Right lung (tissue), 5 donors: Measurements from ENCODE around the gene THSD4. TPM values are rescaled to one million over a fixed set of nuclear protein-coding genes. Genes with fewer than 3 reads are reported as not detected.
A peak's percentile ranks its signal among the peaks of the same experiment; 100 is the strongest.

ENCODE experiments used
- DNase-seq, 2 donors: peaks; one replicate each; pipeline ENCODE4 v3.0.0-alpha.2; 2013
- polyA plus RNA-seq, 5 donors: library from polyadenylated mRNA; unstranded; fragments of 120-200 nt; gene quantifications; one replicate each; pipeline versions ENCODE4 v1.2.1 to v1.2.3, GENCODE V29; 2013; ENCODE audit warnings: inconsistent platforms in 1 of 5, low replicate concordance in 1 of 5; ENCODE audit not compliant: insufficient read length in 5 of 5, insufficient read depth in 1 of 5

THSD4 gene
- polyA plus RNA-seq, 5 donors = 14.0 to 27.2 (median 17.1) TPM

DNA sequence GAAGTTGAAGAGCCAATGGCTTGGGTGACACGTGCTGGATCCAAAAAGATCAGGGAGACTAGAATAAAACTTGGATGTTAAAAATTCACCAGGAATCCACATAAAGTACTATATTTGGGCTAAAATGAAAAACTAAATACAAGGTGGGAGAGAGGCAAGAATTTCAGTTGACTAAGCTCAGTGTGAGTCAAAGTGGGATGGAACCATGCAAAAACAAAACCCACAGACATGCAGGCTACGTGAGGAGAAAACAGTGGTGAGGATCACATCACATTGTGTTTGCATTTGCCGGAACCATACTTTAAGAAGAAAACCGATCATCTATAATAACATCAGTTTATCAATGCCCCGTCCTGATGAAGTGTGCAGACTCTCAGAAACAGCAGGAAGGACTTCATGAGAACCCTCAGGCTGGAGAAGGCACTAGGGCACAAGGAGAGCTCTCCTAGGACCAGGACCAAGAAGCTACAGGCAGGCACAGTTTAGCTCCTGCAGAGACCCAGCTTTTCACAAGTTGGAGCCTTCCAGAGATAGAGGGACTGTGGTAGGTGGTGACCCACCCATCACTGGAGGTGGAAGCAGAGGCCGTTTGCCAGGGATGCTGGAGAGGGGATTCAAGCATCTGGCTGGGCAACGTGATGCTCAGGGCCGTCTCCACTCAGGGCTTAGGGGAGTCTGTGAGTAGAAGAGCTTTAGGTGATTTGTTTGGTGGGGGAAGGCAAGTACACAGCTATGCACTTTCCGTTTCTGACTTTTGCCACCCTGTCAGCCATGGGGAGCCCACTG, 666.1 kb downstream of the THSD4 start:
- no peak for DNase-seq

DNA sequence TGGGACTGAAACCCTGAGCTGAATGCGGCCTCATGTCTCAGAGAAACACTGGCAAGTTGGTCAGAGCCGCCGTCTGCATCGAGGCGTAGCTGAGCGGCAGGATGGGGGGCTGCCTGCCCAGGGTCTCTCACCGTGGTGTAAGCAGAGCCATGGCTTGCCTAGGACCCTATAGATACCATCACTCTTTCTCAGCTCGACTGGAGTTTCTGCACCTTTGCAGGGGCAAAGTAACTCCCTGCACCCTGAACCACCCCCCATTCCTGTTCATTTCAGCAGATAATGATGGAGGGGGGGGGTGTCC, 666.6 kb downstream of the THSD4 start:
- no peak for DNase-seq

DNA sequence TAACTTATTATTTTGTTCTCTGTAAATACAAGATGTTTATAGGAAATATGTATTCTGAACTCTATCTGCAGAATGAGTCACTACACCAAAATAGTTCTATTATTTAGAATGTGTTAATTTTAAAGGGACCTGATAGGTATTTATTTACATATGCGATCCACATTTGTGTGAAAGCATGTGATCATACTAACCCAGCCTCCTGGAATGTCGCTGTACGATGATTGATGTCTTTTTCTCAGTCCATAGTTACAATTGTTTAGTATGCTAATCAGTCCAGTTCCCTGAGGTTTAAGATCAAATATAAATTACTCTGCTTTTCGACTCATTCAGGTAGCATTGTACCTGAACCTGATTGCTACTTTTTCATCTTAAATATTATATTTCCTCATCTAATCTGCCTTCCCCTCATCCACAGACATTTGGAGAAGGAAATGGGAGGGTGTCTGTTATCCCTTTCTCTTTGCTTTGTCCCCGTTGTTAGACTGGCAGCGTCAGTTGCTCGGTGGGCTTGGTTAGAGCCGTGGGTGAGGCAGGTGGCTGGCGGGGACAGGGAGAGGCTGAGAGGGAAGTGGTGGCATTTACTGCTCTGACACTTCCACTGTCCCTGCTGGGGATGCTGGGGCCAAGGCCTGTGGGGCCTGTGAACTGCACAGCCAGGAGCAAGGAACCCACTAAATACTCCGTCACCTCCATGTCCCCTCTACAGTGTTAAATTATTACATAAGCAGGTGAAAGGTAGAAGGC, 667.3 kb downstream of the THSD4 start:
- no peak for DNase-seq

DNA sequence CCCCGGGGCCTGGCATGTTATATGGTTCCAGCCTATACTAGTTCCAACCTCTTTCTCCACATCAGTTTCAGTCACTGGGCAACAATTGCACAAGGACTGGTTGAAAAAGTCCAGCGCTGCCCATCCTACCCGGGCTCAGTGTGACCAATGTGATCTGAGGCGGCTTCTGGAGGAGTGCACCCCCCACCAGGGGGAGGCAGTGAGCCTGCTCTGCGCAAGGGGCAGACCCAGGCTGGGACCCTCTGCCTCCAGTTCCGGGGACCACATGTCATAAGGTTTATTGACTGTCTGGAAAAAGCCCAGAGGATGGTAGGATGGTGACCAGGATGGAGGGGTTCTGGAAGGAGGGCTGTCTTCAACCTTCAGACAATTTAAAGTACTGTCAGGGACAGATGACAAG, 669.4 kb downstream of the THSD4 start:
- DNase-seq = no peak

DNA sequence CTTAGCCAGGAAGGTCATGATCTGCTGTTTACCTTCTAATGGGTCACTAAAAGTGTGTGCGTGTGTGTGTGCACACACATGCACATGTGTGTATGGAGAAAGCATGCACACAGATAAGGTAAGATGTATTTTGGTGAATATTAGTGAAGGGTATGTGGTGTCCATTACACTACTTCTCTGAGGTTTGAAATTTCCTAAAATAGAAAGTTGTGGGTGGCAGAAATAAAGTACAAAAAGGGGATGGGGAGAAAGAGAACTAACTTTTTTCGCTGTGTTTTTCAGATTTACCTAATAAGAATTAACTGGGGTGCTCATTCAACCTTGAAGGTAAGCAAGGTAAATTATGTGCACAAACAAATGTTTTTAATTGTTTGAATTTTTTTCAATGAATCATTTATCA, 670.7 kb downstream of the THSD4 start:
- no peak for DNase-seq

DNA sequence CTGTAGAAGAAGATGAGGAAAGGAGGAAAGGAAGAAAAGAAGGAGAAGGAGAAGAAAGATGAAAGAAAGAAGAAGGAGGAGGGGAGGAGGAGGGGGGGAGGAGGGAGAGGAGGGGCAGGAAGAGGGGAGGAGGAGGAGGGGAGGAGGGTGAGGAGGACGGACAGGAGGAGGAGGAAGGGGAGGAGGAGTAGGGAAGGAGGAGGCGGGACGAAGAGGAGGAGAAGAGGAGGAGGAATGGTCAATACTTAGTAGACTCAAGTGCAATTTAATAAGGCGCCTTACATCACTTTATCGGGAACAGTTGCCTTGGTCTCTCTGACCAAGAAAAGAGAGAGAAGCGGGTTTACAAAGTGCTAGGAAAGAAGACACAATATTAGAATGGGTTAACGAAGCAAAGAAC, 671.4 kb downstream of the THSD4 start:
- no peak for DNase-seq

DNA sequence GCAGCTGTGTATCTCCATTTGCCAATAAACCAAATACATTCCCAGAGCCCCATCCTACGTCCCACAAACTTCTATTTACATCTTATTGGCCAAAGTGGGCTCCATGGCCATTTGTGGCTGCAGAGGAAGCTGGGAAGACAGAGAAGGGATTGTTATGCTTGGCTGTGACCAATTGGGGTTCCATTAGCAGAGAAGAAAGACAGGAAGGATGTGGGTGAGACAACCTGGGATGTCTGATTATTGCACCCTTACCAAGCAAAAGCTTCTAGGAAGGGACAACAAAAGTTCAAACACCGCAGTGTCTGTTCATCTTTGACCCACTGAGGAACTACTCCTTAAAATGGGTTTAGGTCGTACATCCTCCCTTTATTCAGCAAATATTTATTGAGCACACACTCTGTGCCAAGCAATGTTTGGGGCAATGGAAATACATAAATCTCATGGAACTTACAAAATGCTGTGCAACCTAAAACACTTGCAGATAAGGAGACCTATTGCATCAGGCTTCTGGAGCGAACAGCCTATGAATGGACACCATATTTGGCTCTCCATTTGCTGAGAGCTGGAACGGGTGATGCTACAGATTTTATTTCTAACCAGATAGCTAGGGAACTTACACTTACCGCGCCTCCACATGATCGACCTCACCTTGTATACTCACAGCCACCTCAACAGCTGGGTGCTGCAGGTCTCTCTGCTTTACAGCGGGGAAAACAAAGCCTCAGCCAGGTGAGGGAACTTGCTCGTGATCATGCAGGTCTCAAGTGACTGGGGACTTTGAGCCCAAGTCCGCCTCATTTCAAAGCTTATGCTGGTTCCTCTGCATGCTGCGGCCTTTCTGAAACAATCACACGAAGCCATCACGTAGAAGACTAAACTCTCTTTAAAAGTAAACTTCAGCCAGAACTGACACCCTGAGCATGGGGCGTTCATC, 673.6 kb downstream of the THSD4 start:
- DNase-seq = no peak

DNA sequence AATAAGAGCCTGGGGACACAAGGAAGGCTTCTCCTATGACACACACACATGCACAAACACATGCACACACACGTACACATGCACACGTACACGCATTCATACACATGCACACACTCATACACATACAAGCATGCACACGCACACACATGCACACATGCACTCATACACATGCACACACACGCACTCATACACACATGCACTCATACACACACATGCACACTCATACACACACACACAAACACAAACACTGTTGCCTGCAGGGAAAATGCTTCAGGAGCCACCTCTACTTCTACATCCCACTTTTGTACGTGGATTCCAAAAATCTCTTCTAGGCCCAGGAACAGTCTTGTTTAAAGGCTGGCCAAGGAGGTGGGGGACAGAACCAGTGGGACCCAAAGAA, 674.3 kb downstream of the THSD4 start:
- no peak for DNase-seq

DNA sequence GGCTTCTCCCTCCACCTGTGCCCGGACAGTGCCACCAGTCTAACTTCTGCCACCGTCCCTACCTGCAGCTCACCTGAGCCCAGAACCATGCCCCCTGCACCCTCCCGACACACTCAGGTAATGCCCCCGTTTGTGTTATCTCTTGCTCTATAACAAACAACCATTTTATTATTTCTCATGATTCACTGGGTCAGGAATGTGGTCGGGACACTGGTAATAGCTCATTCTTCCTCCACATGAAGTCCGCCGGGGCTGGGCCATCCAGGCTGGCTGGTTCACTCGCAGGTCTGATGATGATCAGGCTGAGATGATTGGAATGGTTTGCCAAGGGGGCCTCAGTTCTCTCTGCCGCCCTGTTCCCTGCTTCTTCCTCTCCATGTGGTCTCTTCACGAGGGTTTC, 674.8 kb downstream of the THSD4 start:
- DNase-seq = no peak

DNA sequence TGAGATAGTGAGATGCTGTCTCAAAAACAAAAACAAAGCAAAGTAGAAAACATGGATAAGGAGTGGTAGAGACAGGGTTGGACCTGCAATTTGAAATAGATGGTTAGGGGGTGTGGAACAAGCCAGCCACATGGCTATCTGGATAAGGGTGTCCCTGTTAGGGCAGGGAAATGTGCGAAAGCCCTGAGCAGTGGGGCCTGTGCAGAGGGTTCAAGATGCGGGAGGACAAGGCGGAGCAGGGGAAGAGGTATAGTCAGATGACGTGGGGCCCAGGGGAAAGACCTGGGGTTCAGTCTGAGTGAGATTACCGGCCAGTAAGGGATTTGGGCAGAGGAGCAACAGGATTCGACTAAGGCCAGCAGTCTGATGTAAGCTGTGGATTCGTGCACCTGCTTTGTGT, 676.7 kb downstream of the THSD4 start:
- no peak for DNase-seq

DNA sequence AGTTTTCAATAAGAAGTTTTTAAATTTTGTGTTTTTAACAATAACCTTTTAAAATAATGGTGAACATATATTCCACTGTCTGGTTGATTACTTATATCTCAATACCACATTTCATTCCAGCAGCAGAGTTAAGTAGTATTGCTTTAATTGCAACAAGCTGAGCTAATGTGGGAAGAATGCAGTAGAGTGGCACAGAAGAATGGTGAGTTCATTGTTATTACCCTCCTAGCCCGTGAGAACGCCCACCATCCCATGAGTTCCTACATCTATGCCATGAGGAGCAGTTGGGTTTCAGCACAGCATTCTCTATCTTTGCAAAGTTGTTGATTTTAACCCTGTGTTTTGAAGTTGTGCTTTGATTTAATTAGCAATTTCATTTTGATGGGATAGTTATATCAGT, 677.2 kb downstream of the THSD4 start:
- DNase-seq = no peak

DNA sequence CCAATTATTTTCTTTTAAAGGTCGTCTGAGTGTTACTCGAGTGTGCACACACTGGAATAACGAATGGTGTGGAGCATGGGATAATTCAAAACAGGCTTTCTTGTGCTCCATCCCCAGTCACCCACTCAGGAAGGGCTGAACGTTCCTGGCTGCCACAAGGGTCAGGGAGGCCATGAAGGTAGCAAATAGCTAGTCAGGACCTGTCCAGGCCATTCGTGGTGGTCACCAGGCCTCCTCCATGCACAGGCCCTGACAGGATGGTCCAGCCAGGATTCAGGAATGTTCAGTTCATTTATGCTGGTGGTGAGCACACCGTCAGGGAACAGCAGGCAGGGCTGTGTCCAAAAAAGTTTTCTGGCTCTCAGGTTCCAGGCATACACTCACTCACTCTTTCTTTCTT, 683.4 kb downstream of the THSD4 start:
- DNase-seq = no peak

DNA sequence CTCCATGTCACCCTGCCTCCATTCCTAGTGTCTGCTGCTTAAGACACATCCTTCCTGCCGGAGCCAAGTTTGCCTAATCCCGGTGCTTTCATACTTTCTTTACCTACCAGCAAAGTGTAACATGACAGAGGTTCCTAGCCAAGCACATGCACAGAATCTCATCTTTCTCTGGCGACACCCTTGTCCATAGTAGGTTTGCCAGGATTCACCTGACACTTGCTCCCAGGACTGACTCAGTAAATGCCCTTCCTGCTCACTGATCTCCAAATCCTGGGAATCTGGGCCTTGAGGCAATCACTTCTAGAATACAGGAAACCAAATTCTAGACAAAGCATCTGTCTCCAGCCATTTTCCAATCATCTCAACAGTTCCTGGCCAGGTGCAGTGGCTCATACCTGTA, 684.9 kb downstream of the THSD4 start:
- DNase-seq = no peak

DNA sequence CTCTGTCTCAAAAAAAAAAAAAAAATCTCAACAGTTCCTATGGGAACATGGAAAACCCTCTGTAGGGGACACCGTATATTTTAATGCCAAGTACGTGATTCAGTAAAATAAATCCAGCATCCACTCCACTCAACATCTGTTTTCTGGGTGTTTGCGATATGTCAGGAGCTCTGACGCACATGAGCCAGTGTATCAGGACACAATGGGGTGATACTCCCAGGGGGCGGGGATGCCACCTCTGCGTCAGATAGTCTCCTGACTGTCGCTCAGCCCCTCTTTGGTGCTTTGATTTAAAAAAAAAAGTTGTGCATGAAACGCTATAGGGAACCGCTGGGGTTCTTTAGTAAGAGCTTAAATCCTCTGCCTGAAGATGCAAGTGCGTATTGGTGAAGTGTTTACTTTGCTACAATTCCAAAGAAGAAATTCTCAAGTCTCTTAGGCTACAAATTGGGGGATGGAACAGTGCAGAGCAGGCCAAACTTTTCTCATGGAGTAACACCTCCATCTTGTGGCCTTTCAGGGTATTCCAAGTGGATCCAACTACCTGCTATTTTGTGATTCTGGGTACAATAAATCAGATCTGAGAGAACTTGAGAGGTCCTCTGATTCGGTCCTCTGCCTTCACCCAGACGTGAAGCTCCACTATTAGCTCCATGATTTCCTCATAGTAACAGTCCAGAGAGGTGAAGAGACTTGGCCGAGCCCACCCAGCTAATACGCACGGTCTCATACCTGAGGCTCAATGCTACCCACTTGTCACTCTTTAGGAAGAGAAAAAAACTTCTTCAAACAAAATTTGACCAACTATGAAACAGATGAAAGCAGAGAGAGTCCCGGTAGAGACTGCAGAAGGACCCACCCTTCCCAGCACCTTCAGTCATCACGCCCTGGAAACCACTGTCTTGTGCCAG, 685.8 kb downstream of the THSD4 start:
- peak; percentile 71 to 80 for DNase-seq

DNA sequence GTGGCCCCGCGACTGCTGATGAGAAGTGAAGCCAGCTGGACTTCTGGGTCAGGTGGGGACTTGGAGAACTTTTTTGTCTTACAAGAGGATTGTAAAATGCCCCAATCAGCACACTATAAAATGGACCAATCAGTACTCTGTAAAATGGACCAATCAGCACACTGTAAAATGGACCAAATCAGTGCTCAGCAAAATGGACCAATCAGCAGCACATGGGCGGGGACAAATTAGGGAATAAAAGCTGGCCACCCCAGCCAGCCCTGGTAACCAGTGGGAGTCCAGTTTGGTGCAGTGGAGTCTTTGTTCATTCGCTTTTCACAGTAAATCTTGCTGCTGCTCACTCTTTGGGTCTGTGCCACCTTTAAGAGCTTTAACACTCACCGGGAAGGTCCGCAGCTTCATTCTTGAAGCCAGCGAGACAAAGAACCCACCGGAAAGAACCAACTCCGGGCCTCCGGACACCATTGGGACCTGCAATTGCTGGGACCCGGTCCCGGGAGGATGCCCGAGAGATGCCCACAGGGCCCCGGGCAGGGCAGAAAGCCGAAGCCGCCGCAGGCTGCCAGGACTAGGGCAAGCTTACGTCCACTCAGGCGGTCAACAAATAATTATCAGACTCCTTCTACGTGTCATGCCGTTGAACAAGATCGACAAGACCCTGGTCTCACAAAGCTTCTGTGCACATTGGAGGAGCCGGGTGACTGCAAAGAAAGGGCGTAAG, 686.8 kb downstream of the THSD4 start:
- DNase-seq = no peak

DNA sequence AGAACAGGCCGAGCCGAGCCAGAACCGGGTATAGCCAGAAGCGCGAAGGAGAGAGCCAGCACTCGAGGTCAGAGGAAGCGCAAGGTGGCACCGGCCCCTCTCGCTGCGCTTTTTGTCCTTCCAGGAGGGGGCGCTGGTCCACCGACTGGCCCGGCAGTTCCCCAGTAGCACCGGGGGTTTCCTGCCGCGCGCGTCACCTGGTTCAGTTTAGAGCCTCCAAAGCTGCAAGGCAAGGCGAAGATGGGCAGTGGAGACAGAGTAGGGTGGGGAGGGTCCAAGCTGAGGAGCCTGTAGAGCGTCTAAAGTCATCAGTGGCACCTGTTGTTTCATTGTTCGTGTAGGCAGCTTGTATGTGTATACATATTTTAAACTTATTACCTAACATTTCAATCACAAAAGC, 687.5 kb downstream of the THSD4 start:
- no peak for DNase-seq

DNA sequence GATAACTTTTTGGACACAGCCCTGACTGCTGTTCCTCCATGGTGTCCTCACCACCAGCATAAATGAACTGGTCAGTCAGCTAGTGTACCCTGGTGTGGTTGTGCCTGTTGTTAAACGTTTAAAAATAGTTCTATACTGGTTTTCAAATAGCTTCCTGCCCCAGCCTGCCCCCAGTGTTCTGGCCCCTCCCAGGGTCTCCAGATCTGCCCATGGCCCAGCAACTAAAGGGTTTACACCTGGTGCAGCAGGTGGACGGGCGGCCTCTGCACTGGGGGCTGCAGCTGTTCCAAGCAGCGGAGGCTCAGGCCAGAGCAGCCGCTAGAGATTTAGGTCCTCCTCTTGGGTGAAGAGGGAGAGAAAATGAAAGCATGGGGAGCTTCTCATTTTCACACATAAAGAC, 689.0 kb downstream of the THSD4 start:
- no peak for DNase-seq

DNA sequence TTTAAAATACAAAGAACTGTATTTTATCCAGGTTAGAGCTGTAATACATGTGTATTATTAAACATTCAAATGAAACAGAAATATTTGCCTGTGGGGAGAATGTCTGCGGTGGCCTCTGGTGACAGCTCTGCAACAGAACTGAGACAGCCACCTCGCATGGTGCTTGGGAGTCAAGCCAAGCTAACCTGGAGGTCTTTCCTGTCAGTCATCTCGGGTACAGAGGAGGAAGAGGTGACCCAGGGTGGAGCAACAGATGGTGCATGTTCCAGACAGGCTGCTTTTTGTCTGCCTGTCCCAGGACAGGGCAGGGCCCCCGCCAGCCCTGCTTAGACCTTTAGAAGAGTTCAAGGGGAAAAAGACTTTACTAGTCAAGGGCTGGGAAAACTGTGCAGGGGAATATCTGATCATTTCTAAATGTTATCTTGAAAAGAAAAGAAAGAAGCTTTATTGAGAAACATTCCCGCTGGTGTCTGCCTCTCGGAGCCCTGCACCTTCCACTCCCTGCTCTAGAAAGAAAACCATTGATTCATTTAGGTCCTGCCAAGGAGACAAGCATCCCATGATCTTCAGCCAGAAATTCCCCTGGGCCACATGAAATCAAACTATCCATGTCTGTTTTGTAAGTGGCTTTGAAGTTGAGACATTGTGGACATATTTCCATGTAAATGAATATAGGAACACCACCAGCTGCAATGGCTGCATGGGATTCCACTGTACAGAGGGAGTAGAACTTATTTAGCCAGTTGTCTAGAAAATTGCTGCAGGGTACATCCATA, 689.6 kb downstream of the THSD4 start:
- no peak for DNase-seq

DNA sequence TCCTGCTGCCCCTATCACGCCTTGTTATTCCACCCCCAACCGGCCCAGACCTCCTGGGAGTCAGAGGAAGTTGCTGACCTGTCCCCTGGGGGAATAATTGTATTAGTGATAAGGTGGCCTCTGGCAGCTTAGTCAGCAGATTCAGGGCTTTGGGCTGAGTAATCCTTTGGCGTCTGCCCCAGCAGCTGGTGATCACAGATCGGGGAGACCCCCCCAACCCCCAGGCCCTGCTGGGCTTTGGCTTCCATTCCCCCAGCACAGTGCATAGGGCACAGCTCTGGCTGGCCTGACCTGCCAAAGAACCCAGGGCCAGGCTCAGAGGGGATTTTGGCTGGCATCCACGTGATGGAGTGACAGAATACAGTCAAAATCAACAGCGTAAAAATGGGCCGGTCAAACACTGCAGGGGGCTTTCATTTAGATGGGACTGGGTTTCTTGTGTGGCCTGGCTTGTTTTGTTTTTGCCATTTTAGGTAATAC, 691.2 kb downstream of the THSD4 start:
- DNase-seq = peak; percentile 29 to 32

DNA sequence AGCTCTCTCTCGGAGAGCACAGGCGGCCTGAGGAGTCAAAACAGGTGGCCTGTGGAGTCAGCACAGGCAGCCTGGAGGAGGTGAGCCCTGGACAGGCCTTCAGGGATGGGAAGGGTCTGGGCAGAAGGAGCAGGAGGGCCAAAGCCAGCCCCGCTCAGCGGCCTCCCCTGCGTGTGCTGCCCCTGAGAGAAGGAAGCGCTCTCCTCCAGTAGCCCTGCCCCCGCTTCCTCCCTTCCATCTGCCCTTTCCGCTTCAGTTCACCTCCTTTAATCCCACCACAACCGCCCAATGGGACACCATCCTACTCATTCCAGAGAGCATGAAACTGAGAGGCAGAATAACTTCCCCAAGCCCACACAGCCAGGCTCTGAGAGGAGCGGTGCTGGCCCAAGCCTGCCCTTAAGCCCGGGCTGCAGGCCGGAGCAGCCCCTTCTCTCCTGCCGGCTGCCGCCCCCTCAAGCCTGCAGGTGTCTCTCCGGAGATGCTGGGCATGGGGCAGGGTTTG, 691.9 kb downstream of the THSD4 start:
- no peak for DNase-seq
